IMR-90 (cell line): ENCODE results near the gene GNAI2. TPM values are rescaled to one million over a fixed set of nuclear protein-coding genes. Genes with fewer than 3 reads are reported as not detected.

Experiments
- ATAC-seq: fragments of 200-7000 bp; cut with Tn5 transposase; 2 replicates; pipeline ENCODE4 v1.9.1; 2020; ENCODE audit warnings: low read depth, mild to moderate bottlenecking, moderate library complexity
- BruUV-seq: library from RNA; stranded (reverse); fragments of 400-500 nt; replicated peaks from 2 replicates; lab custom pipeline; 2021; lab: Mats Ljungman, UMichigan
- CTCF ChIA-PET: fragments of 300-600 bp; formaldehyde crosslinking; extraction: SDS; loops from one replicate; lab custom pipeline; 2021; ENCODE audit warnings: antibody characterized with exemption; lab: Yijun Ruan, JAX
- POLR2A ChIA-PET: fragments of 300-600 bp; sonication (Branson Sonifier 250); formaldehyde crosslinking; loops from one replicate; lab custom pipeline; 2022; ENCODE audit warnings: antibody characterized with exemption; ENCODE audit not compliant: unreplicated experiment; lab: Charles Lee
- DNase-seq: peaks from one replicate; pipeline ENCODE4 v3.0.0; 2013
- H2AFZ ChIP-seq: replicated peaks from 2 replicates; pipeline ENCODE3; 2013; ENCODE audit warnings: low read length, mild to moderate bottlenecking; ENCODE audit not compliant: poor library complexity
- H2AK5ac ChIP-seq: 2 replicates; pipeline ENCODE4 v1.6.1; 2013; ENCODE audit warnings: low read depth, low read length, inconsistent platforms
- H2AK9ac ChIP-seq: replicated peaks from 2 replicates; pipeline ENCODE3; 2013; ENCODE audit warnings: mild to moderate bottlenecking, low read depth, low read length, moderate library complexity; ENCODE audit not compliant: poor library complexity
- H2BK120ac ChIP-seq: 2 replicates; pipeline ENCODE4 v1.6.1; 2013; ENCODE audit warnings: low read depth, low read length, inconsistent platforms
- H2BK15ac ChIP-seq: 3 replicates; pipeline ENCODE4 v1.6.1; 2013; ENCODE audit warnings: low read depth, low read length, inconsistent platforms
- H2BK20ac ChIP-seq: 2 replicates; pipeline ENCODE4 v1.6.1; 2013; ENCODE audit warnings: low read depth, mild to moderate bottlenecking, inconsistent platforms, low read length, moderate library complexity
- H2BK5ac ChIP-seq: 2 replicates; pipeline ENCODE4 v1.6.1; 2013; ENCODE audit warnings: mild to moderate bottlenecking, low read depth, low read length, inconsistent platforms; ENCODE audit not compliant: poor library complexity, severe bottlenecking
- H3K14ac ChIP-seq: replicated peaks from 2 replicates; pipeline ENCODE4 v1.6.1; 2013; ENCODE audit warnings: low read depth, low read length, inconsistent platforms
- H3K18ac ChIP-seq: 2 replicates; pipeline ENCODE4 v1.6.1; 2013; ENCODE audit warnings: low read depth, low read length, control low read depth
- H3K23ac ChIP-seq: 2 replicates; pipeline ENCODE4 v1.6.1; 2013; ENCODE audit warnings: low read depth, low read length, inconsistent platforms
- H3K27ac ChIP-seq: 2 replicates; pipeline ENCODE4 v1.5.1; 2013; ENCODE audit warnings: mild to moderate bottlenecking, control low read depth, low read length; ENCODE audit not compliant: insufficient read depth
- H3K27me3 ChIP-seq: 2 replicates; pipeline ENCODE4 v1.6.1; 2013; ENCODE audit warnings: low read length; ENCODE audit not compliant: control insufficient read depth, insufficient read depth
- H3K36me3 ChIP-seq: 2 replicates; pipeline ENCODE4 v1.6.1; 2013; ENCODE audit warnings: low read length, mixed read lengths; ENCODE audit not compliant: control insufficient read depth, insufficient read depth
- H3K4ac ChIP-seq: 2 replicates; pipeline ENCODE4 v1.6.1; 2013; ENCODE audit warnings: low read depth, low read length, inconsistent platforms
- H3K4me1 ChIP-seq: 2 replicates; pipeline ENCODE4 v1.6.1; 2013; ENCODE audit warnings: low read length, mixed read lengths; ENCODE audit not compliant: control insufficient read depth, insufficient read depth
- H3K4me2 ChIP-seq: 2 replicates; pipeline ENCODE4 v1.6.1; 2013; ENCODE audit warnings: low read depth, mild to moderate bottlenecking, control low read depth, low read length, moderate library complexity
- H3K4me3 ChIP-seq: 2 replicates; pipeline ENCODE4 v1.5.1; 2013; ENCODE audit warnings: low read depth, mild to moderate bottlenecking, control low read depth, low read length, moderate library complexity; ENCODE audit not compliant: insufficient read depth
- H3K56ac ChIP-seq: 2 replicates; pipeline ENCODE4 v1.6.1; 2013; ENCODE audit warnings: low read length, inconsistent platforms; ENCODE audit not compliant: insufficient read depth; ENCODE audit errors: extremely low read depth
- H3K79me1 ChIP-seq, 2 experiments: 2 replicates each; pipeline ENCODE4 v1.6.1; 2013; ENCODE audit warnings: low read length in 2 of 2, inconsistent platforms in 1 of 2, low read depth in 1 of 2
- H3K9ac ChIP-seq: 2 replicates; pipeline ENCODE4 v1.6.1; 2013; ENCODE audit warnings: low read depth, low read length, control low read depth
- H3K9me1 ChIP-seq: 2 replicates; pipeline ENCODE4 v1.6.1; 2013; ENCODE audit warnings: low read length, inconsistent platforms; ENCODE audit not compliant: insufficient read depth
- H3K9me3 ChIP-seq: 2 replicates; pipeline ENCODE4 v1.6.1; 2013; ENCODE audit warnings: low read length; ENCODE audit not compliant: control insufficient read depth, insufficient read depth
- H4K20me1 ChIP-seq: 2 replicates; pipeline ENCODE4 v1.6.1; 2013; ENCODE audit warnings: low read length, inconsistent platforms; ENCODE audit not compliant: insufficient read depth
- H4K5ac ChIP-seq: 2 replicates; pipeline ENCODE4 v1.6.1; 2013; ENCODE audit warnings: mild to moderate bottlenecking, low read depth, low read length, control low read depth
- H4K8ac ChIP-seq, 2 experiments: 2 replicates each; pipeline ENCODE4 v1.6.1; 2013; ENCODE audit warnings: low read depth in 2 of 2, low read length in 2 of 2, control low read depth in 1 of 2, inconsistent platforms in 1 of 2
- H4K91ac ChIP-seq: 2 replicates; pipeline ENCODE4 v1.6.1; 2013; ENCODE audit warnings: low read depth, low read length, inconsistent platforms; ENCODE audit not compliant: insufficient read depth
- BHLHE40 ChIP-seq: fragments of 150-350 bp; IDR thresholded peaks from 2 replicates; pipeline ENCODE4 v1.6.1; 2016; ENCODE audit warnings: mild to moderate bottlenecking, low read depth, low read length
- CEBPB ChIP-seq: IDR thresholded peaks from 2 replicates; pipeline ENCODE4 v1.6.1; 2012; ENCODE audit warnings: low read depth, low read length, improper control_type of control experiment
- CHD1 ChIP-seq: IDR thresholded peaks from 2 replicates; pipeline ENCODE4 v1.6.1; 2012; ENCODE audit warnings: low read depth, low read length, improper control_type of control experiment
- FOS ChIP-seq: fragments of 150-350 bp; IDR thresholded peaks from 2 replicates; pipeline ENCODE4 v1.6.1; 2016; ENCODE audit warnings: low read depth, low read length
- MAFK ChIP-seq: IDR thresholded peaks from 2 replicates; pipeline ENCODE4 v1.6.1; 2012; ENCODE audit warnings: low read depth, low read length, improper control_type of control experiment
- MAZ ChIP-seq: IDR thresholded peaks from 2 replicates; pipeline ENCODE4 v1.6.1; 2012; ENCODE audit warnings: low read depth, mild to moderate bottlenecking, low read length, improper control_type of control experiment, moderate library complexity, borderline replicate concordance
- MXI1 ChIP-seq: IDR thresholded peaks from 2 replicates; pipeline ENCODE4 v1.6.1; 2012; ENCODE audit warnings: low read depth, mild to moderate bottlenecking, low read length, moderate library complexity, borderline replicate concordance
- NFE2L2 ChIP-seq: fragments of 150-350 bp; IDR thresholded peaks from 2 replicates; pipeline ENCODE4 v1.6.1; 2016; ENCODE audit warnings: low read depth, mild to moderate bottlenecking, low read length
- POLR2A ChIP-seq: IDR thresholded peaks from 2 replicates; pipeline ENCODE4 v1.6.1; 2012; ENCODE audit warnings: mild to moderate bottlenecking, low read depth, low read length
- RAD21 ChIP-seq: IDR thresholded peaks from 2 replicates; pipeline ENCODE4 v1.6.1; 2012; ENCODE audit warnings: low read length, improper control_type of control experiment
- RCOR1 ChIP-seq: IDR thresholded peaks from 2 replicates; pipeline ENCODE4 v1.6.1; 2012; ENCODE audit warnings: mild to moderate bottlenecking, low read length, improper control_type of control experiment; ENCODE audit not compliant: insufficient replicate concordance
- RFX5 ChIP-seq: IDR thresholded peaks from 2 replicates; pipeline ENCODE4 v1.8.0; 2012; ENCODE audit warnings: low read depth, mild to moderate bottlenecking, low read length, moderate library complexity
- SMC3 ChIP-seq: fragments of 150-350 bp; IDR thresholded peaks from 2 replicates; pipeline ENCODE4 v1.6.1; 2016; ENCODE audit warnings: low read depth, mild to moderate bottlenecking, antibody characterized with exemption, low read length, moderate library complexity
- WGBS, 2 experiments: methylation state at CpG; one replicate each; pipeline versions ENCODE4 v1.1.5 to v1.1.7; 2013; ENCODE audit warnings: missing lambda C conversion rate in 2 of 2; ENCODE audit not compliant: insufficient read length in 1 of 2; ENCODE audit errors: extremely low coverage in 2 of 2; 5-methylcytosine and 5-hydroxymethylcytosine counted together
- dilution Hi-C: fragments of 300-500 bp; cut with HindIII; formaldehyde crosslinking; loops from one replicate; pipeline ENCODE4 v1.14.3; 2018; ENCODE audit warnings: low sequenced_read_pairs; ENCODE audit not compliant: unreplicated experiment
- in situ Hi-C: fragments of 300-500 bp; cut with MboI; formaldehyde crosslinking; loops from 3 replicates; pipeline ENCODE4 v1.14.3; 2019; ENCODE audit warnings: low sequenced_read_pairs, inconsistent platforms, mixed read lengths
- intact Hi-C: fragments of 100-400 bp; cut with micrococcal nuclease; formaldehyde crosslinking; loops from 2 replicates; pipeline ENCODE4 v1.10.0; 2022
- polyA plus RNA-seq, 3 experiments: library from polyadenylated mRNA; depleted of rRNA; stranded (reverse); fragments of >200 nt; gene quantifications; 2 replicates each; pipeline ENCODE4 v1.2.3, GENCODE V29; 2012; ENCODE audit warnings: low replicate concordance in 1 of 3
- total RNA-seq: library from RNA; depleted of rRNA; stranded (reverse); fragments of >200 nt; gene quantifications from 2 replicates; pipeline ENCODE4 v1.2.3, GENCODE V29; 2012
- TF ChIP-seq, protein P1 (sequence below): conservative IDR thresholded peaks from 2 replicates; pipeline ENCODE4 v1.5.1; 2012; ENCODE audit warnings: mild to moderate bottlenecking, low read depth, low read length, improper control_type of control experiment
- TF ChIP-seq, protein P2 (sequence below): fragments of 150-350 bp; IDR thresholded peaks from 2 replicates; pipeline ENCODE4 v1.6.1; 2017; ENCODE audit warnings: mild to moderate bottlenecking, antibody characterized with exemption, low read length, low read depth
- TF ChIP-seq, protein P3 (sequence below): fragments of 150-350 bp; IDR thresholded peaks from 2 replicates; pipeline ENCODE4 v1.6.1; 2016; ENCODE audit warnings: low read depth, mild to moderate bottlenecking, low read length, moderate library complexity, borderline replicate concordance

GNAI2 gene
- total and polyA plus RNA-seq, 2 of the 4 experiments (the other 2 are of a cell fraction) = 867 to 1,079 TPM

DNA sequence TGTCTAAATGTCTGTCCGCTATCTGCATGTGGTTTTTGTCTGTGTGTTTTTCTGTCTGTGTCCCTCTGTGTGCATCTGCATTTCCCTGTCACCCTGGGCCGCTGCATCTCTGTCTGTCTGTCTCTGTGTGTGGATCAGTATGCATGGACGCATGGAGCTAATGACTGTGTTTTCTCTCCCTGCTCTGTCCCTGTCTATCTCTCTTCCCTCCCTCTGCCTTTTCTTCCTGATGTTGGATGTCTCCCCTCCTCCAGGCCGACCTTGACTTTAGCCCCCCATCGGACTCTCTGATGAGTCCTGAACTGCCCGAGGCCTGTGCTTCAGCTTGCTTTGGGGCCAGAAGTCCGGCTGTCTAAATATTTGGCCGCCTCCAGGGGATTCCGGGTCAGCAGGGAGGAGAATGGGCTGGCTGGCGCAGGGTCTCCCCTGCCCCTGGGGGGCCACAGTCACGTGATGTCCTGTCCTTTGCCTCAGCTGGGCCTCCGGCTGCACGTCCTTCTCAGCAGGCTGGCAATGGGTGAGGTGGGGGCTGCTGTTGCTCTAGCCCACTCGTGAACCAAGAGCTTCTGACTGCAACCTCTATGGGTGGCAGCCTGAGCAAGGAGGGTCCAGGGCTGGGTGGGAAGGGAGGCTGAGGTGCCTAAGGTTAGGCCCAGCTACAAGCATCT lies 27.2 kb upstream of the GNAI2 start:
- Histone ChIP-seq H3K9ac (no peak overlapping the region), H3K56ac (no peak overlapping the region), H2BK120ac (no peak overlapping the region), H2AK9ac (no peak overlapping the region), H3K4me1 (peaks cover 2% of the 10 kb centered on the region; the same call in 1 of the 2 replicates), H3K9me1 (no peaks in the 10 kb centered on the region), H2AK5ac (no peak overlapping the region), H3K14ac (no peak overlapping the region), H4K20me1 (no peaks in the 10 kb centered on the region; the same call in 1 of the 2 replicates), H2BK20ac (no peak overlapping the region), H3K27me3 (peaks cover 43% of the 10 kb centered on the region), H3K4me3 (no peak overlapping the region), H4K91ac (no peak overlapping the region), H4K8ac (no peak overlapping the region), H3K9me3 (no peaks in the 10 kb centered on the region), H2BK15ac (no peak overlapping the region), H2AFZ (no peak overlapping the region), H2BK5ac (no peak overlapping the region), H3K27ac (no peak overlapping the region), H4K5ac (no peak overlapping the region), H3K18ac (no peak overlapping the region), H3K4me2 (no peak overlapping the region), H3K79me1 (no peaks in the 10 kb centered on the region), H3K36me3 (no peaks in the 10 kb centered on the region), H3K23ac (no peak overlapping the region), H3K4ac (no peak overlapping the region)
- POLR2A ChIA-PET = no interaction called here
- ATAC-seq (no peak), DNase-seq (no peak)
- intact Hi-C loops = no loop called here
- CTCF ChIA-PET = interaction anchor here (1.1 to 1.6 kb wide), 2 partner anchors 14 to 16 kb away, joined by 3 to 5 read pairs; no protein-coding TSS in a partner anchor
- dilution Hi-C loops = no loop called here
- TF ChIP-seq BHLHE40 = no peak
- TF ChIP-seq MAFK = no peak
- TF ChIP-seq, protein P1, sequence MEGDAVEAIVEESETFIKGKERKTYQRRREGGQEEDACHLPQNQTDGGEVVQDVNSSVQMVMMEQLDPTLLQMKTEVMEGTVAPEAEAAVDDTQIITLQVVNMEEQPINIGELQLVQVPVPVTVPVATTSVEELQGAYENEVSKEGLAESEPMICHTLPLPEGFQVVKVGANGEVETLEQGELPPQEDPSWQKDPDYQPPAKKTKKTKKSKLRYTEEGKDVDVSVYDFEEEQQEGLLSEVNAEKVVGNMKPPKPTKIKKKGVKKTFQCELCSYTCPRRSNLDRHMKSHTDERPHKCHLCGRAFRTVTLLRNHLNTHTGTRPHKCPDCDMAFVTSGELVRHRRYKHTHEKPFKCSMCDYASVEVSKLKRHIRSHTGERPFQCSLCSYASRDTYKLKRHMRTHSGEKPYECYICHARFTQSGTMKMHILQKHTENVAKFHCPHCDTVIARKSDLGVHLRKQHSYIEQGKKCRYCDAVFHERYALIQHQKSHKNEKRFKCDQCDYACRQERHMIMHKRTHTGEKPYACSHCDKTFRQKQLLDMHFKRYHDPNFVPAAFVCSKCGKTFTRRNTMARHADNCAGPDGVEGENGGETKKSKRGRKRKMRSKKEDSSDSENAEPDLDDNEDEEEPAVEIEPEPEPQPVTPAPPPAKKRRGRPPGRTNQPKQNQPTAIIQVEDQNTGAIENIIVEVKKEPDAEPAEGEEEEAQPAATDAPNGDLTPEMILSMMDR = no peak
- no peak for TF ChIP-seq CEBPB
- no peak for TF ChIP-seq MXI1
- no peak for TF ChIP-seq RFX5
- TF ChIP-seq, protein P2, sequence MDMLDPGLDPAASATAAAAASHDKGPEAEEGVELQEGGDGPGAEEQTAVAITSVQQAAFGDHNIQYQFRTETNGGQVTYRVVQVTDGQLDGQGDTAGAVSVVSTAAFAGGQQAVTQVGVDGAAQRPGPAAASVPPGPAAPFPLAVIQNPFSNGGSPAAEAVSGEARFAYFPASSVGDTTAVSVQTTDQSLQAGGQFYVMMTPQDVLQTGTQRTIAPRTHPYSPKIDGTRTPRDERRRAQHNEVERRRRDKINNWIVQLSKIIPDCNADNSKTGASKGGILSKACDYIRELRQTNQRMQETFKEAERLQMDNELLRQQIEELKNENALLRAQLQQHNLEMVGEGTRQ = no peak
- TF ChIP-seq FOS = no peak
- no peak for TF ChIP-seq NFE2L2
- TF ChIP-seq CHD1 = no peak
- TF ChIP-seq MAZ = no peak
- TF ChIP-seq, protein P3, sequence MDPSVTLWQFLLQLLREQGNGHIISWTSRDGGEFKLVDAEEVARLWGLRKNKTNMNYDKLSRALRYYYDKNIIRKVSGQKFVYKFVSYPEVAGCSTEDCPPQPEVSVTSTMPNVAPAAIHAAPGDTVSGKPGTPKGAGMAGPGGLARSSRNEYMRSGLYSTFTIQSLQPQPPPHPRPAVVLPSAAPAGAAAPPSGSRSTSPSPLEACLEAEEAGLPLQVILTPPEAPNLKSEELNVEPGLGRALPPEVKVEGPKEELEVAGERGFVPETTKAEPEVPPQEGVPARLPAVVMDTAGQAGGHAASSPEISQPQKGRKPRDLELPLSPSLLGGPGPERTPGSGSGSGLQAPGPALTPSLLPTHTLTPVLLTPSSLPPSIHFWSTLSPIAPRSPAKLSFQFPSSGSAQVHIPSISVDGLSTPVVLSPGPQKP = no peak
- TF ChIP-seq RCOR1 = no peak
- TF ChIP-seq POLR2A = no peak
- TF ChIP-seq SMC3 = no peak
- TF ChIP-seq RAD21 = no peak
- in situ Hi-C loops = no loop called here
- no TSS peak for BruUV-seq
- WGBS, 2 experiments = 40% methylated on average over 1 of the region's 14 CpGs; no CpG with 5 or more reads in 1 of the 2 experiments
